ENCODE measurements around the gene PLXND1. TPM values are rescaled to one million over a fixed set of nuclear protein-coding genes. Genes with fewer than 3 reads are reported as not detected.

The PLXND1 gene
- total RNA-seq, 1 donor from 2014 or later: 29.5 TPM

DNA sequence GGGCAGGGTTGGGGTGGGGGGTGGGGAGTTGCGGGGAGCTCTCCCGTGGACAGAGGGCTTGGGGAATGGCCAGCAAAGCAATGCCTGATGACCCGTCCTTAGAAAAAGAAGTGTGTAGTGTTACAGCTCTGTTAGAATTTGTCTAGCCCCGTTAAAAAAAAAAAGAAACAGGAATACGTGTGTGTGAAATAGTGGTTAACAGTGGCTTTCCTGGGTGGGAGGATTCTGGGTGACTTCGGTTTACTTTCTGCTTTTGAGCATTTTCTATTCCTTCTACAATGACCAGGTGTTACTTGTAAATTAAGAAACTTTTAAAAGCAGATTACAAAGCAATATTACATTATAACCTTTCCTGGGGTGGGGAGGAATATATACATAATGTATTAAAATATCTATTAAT lies 38.5 kb downstream of the PLXND1 start:
- no peak for DNase-seq (ENCODE audit: low spot score)
- ATAC-seq: no peak

DNA sequence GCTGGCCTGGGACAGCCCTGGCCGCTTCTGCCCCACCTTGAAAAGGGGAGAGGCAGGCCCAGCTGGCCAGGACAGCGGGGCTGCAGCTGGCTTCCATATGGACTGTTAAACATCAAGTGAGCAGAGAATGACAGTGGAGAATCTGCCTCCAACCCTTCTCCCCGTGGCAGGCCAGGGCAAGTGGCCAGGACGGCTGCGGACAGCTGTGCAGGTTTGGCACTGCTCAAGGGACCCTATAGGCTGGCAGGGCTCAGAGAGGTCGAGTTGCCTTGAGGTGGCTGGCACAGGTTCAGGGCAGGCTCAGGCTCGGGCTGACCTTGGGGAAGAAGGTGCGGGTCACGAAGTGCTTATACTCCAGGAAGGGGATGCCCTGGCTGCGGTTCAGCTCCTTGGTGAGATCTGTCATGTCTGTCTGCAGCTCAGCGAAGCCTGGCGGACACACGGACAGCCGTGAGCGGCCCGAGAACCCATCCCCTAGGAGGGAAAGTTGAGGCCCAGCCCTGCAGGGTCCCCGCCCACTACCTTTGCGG lies 39.2 kb downstream of the PLXND1 start:
- DNase-seq (ENCODE audit: low spot score) (no peak), ATAC-seq (no peak)

DNA sequence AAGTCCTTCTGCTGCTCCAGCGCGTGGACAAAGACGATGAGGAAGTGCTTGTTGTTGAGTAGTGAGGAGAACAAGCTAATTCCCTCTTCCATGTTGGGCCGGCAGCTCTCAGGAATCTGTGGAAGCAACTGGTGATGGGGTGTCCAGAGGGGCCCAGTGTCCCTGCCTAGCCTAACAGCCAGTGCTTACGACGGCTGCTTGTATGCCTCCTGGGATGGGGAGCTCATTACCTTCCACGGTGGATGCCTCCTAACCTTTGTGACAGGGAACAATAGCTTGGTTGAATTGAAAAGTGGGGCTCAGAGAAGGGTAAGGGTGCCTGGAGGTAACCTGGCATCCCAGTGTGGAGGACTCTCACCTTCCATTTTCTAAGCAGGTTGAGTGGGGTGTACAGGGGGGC lies 40.6 kb downstream of the PLXND1 start:
- DNase-seq (ENCODE audit: low spot score) (no peak), ATAC-seq (no peak)

DNA sequence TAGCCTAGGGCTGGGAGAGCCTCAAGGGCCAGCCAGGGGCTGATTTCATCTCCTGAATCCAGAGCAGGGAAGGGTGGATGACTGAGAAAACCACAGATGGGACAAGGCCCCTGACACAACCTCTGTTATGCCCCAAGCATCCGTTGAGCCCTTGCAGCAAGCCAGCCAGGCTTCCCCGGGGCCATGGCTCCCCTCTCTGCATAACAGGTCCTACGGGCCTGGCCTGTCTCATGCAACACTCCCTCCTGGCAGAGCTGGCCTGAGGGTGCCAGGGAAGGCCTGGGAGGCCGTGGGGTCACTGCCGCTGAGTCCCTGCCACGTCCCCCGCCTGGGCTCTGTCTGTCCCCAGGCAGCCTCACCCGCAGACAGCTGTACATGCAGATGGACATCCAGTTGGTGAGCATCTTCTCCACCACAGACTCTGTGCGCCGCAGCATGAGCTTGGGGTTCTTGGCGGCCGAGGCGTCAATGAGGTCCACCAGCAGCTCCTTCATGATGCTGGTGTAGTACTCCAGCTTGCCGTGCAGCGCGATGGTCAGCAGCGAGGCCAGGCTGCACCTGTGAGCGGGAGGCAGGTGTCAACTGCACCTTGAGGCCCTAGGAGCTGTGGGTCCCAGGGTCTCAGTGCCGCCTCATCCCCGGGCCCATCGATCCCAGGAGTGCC lies 41.4 kb downstream of the PLXND1 start:
- ATAC-seq: no peak
- no peak for DNase-seq (ENCODE audit: low spot score)

DNA sequence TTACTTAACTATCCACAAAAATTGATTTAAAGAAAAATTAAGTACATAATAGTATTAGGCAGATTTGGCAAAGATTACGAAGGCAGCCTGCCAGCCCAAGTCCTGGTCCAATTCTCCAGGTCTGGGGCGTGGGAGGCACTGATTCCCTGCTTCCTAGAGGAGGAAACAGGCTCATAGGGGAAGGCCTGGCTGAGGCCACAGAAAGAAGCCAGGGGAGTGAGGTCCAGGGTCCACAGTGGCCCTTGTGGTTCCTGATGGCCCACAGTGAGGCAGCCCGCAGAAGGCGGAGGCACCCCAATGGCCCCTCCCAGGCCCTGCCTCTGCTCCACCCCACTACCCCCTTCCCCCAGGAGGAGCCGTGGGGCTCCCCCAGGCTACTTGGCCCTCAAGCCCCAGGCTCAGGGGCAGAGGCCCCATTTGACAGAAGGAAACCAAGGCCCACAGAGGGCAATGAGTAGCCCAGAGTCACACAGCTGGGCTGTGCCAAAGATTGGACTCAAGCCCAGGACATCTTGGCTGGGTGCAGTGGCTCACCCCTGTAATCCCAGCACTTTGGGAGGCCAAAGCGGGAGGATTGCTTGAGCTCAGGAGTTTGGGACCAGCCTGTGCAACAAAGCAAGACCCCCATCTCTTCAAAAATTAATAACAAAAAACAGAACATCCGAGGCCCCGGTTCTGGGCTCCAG lies 42.5 kb downstream of the PLXND1 start:
- ATAC-seq: no peak
- no peak for DNase-seq (ENCODE audit: low spot score)

DNA sequence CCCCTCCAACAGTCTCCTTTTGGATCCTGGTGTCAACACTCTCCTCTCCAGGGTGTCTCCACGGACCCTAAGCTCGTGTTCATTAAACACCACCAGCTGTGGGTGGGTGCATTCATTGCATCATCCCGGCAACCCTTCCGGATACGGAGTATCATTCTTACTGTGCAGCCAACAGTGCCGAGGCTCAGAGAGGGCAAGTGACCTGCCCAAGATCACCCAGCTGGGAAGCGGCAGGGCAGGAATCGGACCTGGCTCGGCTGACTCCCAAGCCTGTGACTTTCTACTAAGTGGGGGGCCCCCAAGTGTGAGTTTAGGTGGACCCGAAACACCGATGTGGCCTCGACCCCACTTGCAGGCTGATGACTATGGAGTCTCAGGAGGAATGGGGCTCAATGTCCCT lies 43.1 kb downstream of the PLXND1 start:
- no peak for DNase-seq (ENCODE audit: low spot score)
- no peak for ATAC-seq

DNA sequence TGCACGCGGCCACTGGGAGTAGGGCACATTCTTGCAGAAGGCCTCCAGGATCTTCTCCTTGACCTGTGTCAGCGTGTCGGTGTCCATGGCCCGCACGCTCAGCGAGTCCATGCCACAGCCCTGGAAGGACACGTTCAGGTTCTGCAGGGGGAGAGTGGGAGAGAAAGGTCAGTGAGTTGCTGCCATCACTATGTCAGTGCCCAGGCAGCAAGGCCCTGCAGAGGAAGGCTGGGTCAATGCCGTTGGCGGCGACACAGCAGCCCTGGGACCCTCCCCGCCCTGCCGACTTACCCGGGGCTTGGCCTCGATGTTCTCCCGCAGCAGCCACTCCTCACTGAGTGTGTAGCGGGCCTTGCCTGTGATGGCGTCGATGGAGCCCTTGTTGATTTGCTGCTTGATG lies 43.7 kb downstream of the PLXND1 start:
- ATAC-seq: no peak
- no peak for DNase-seq (ENCODE audit: low spot score)

DNA sequence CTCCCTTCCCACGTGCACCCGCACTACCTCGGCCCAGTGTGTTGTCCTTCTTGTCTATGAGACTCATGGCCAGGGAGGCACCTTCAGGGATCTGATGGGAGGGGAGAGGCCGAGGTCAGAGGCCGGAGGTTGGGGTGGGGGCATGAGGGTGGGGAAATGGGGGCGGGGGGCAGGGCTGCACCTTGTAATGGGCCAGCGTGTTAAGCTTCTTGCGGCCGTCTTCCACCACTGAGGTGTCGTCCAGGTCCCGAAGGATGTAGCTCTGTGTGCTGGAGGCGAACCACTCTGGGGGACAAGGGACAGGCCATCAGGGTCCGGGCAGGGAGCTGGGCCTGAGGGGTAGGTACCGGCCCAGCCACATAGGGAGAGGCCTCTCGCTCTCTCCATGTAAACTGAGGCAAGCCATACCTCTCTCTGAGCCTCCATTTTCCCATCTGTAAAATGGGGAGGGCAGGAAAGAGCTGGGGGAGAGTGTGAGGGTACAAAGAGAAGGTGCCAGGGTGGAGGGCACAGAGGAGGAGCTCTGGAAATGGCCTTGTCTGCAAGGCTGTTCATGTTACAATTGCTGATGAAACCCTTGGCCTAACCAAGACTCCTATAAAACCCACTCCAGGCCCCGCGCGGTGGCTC lies 44.7 kb downstream of the PLXND1 start:
- DNase-seq (ENCODE audit: low spot score) (no peak), ATAC-seq (no peak)

DNA sequence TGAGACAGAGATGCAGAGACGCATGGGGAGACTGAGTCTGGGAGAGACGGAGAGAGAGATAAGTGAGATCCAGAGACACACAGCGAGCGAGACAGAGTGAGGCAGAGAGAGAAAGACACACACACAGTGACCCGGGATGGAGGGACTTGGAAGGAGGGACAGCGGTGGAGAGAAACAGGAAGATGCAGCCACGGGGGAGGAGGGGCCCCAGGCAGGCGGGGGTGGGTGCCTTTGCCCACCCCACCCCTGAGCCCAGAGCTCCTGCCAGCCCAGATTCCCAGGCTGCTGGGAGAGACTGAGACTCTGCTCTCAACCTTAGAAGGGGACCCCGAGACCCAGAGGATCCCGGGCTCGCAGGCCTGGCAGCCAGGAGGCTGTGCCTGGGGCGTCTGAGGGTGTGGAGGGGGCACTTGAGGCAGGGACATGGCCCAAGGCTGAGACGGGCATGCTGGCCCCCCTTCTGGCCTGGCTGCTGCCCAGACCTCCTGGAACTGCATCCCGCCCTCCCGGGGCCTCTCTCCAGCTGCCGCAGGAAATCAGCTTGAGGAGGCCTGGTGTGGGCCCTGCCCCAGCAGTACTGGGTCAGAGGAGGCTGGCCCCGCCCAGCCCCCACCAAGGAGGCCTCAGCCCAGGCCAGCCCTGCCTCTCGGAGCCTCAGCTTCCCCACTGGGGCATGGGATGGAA lies 45.4 kb downstream of the PLXND1 start:
- ATAC-seq (peak; percentile 65), DNase-seq (ENCODE audit: low spot score) (no peak)

DNA sequence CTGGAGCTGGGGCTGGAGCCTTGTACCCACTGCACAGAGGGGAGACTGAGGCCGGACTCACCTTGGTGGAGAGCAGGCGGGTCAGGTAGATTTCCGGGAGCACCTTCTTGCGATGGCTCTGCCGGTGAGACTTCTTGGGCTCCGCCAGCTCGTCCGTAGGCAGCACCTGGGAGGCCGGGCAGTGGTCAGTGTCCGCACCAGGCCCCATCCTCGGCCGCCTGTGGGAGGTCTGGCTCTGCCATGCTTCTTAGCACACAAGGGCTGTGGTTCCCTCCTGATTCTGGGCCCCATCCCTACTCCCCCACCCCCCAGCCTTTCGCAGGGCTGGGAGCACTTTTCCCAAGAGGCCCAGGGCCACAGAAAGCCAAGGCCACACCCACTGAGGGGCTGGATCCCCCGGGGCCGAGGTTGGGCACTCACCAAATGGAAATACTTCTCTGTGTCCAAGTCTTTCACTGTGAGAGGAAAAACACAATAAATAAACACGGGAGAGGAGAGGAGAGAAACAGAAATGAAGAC lies 46.1 kb downstream of the PLXND1 start:
- DNase-seq (ENCODE audit: low spot score) (no peak), ATAC-seq (no peak)

DNA sequence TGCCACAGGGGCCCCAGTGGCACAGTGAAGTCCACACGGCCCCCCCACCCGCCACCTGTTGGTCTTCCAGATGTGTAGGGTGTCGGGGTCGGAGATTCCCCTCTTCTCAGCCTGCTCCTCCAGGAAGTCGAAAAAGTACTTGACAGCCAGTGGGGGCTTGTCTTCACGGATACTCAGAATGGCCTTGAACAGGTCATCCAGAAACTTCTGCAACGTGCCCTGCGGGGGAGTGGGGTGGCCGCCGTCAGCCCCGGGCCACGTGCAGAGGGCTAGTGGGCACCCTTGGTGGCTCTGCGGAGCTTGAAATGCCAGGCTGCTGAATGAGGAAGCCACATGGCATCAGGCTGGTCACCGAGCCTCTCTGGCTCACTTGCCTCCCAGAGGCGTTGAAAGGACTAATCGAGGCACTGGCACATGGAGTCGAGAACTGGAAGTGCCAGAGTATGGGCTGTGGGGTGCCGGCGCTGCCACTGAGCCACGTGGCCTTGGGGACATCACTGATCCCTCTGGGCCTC lies 46.9 kb downstream of the PLXND1 start:
- ATAC-seq (no peak), DNase-seq (ENCODE audit: low spot score) (no peak)

DNA sequence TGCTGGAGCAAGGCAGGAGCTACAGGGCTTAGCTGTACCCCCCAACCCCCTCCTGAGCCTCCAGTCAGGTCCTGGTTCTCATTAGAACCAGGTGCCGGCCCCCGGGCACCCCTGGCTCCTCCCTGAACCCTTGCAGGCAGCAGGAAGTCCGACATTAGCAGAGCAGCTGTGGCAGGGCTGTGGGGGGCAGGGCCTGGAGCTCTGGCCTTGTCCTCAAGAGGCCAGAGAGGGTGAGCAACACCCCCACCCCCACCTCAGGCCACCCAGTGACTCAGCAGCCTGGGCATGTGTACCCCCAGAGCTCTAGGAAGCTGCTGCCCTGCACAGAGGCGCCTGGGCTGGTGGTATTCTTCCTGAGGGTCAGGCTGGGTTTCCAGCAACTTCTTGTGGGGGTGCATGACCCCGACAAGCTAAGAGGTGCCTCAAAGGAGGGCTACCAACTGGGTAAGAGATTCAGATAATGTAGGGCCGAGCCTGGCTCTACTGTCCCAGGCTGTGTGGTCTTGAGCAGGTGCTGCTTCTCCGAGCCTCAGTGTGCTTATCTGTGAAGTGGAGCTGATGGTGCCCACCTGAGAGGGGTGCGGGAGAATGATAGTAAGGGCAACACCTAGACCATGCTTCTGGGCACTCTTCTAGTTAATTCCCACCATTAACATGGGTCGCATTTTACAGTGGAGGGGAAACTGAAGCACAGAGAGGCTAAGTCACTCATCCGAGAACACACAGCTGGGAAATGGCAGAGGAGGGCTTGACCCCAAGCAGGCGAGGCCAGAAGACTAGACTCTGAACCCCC lies 47.5 kb downstream of the PLXND1 start:
- no peak for ATAC-seq
- no peak for DNase-seq (ENCODE audit: low spot score)

DNA sequence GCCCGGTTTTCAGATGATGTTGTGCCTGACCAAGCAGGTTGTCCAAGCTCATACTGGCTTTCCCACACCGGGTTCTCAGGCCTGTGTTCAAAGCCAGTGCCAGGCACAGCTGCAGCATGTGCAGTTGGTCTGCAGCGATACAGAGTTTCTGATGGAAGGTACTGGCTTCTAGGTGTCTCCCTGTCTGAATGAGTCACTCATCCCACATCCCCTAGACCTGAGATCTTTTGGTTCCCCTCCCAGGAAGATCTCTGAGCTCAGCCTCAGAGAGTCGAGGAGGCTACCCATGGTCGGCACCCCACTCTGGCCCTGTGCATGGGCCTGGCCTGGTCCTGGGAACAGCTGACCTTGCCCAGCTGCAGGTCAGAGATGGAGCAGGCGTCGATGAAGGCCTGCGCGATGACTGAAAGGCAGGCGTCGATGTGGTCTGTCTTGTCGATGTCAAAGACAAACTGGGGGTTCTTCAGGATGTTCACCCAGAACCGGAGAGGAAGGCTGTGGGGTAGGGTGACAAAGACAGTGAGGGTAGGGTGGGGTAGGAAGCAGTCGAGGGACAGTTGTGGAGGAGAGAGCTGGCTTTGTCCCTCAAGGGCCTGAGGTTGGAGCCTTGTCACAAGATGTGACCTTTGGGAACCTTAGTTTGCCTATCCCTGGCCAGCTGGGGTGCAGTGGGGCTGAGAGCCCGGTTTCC lies 48.2 kb downstream of the PLXND1 start:
- DNase-seq (ENCODE audit: low spot score) (no peak), ATAC-seq (no peak)

DNA sequence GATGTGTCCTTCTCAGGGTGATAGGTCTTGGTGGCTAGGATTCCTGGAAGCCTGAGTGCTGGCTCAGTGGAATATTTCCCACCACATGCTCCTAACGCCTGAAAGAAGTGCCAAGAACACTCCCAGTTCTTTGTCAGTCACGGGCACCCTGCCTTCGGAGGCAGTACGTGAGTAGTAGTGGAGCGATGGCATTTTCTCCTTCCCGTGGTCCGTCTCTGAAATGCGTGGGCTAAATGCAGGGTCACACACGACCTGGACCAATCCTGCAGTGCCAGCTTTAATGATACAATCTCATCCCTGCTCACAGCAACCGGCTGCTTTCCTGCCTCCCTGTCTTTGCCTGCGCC lies 49.0 kb downstream of the PLXND1 start:
- ATAC-seq: no peak

DNA sequence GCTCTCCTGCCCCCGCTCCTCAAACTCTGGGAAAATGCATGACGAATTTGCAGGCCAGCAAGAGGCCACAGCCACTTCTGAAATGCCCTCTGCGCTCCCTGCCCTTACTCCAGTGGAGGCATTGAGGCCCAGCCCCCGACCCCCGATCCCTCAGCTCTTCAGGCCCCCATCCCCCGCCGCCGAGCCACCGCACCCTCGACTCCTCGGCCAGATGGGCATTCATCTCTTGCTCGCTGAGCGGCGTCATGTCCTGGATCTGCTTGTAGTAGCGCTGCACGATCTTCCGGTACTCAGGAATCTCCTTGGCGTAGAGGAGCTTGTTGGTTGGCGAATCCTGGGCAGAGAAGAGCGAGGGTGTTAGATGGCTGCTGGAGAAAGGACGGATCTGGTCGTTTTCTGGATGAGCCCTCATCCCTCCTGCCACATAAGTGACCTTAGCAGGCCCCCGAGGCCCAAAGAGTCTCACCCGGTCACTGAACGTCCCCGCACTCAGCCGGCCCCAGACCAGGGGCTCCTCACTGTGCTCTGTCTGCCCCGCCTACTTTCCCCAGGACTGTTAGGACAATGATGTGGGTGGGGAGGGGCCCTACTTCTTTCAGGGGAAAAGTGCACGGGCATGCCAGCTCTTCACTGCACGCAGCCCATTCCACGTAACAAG lies 49.5 kb downstream of the PLXND1 start:
- no peak for DNase-seq (ENCODE audit: low spot score)
- ATAC-seq: no peak

More for the DNA sequence above, 49.0 kb downstream of the PLXND1 start:
- no peak for DNase-seq (ENCODE audit: low spot score)

DNA sequence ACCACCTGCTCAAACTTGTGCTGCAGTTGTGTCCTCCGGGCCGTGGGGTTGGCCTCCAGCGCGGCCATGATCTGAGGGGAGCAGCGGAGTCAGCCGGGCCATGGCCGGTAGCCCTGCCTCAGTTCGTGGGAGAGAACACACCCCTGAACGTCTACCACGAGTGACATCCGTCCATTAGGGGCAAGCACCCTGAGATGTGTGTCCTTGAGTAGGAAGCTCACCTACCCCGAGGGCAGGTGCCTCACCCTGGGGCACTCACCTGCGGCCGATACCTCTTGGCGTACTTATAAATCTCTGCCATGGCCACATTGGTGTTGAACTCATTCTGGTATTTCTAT lies 50.1 kb downstream of the PLXND1 start:
- ATAC-seq (no peak), DNase-seq (ENCODE audit: low spot score) (no peak)

DNA sequence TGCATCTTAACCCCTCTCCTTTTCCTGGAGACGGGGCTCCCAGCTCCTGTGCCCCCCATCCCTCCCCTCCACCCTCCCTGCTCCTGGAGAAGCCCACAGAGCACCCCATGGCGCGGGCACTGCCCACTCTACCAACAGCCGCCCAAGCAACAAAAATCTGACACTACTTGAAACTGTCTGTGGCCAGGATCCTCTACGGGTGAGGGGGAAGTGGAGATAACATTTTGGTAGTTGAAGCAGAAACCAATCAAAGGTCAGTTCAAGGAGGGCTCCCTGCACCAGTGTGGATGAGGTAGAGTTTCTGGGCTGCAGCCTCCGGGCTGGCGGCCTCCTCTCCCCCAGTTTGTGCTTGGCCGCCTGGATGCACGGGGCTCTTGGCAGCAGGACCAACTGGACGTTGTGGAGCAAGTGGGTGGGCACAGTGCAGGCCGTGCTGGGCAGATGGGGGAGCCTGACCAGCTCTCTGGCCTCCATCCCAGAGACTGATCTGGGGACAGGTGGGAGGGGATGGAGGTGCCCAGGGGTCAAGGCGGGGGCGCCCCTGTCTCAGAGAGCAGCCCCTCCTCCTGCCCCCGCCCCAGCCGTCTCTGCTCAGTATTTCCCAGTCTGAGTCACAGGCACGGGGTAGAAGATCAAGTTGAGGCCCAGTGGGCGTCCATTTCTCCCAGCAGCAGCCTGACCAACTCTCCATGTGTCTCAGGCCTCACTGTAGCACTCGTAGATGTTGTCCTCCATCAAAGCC lies 50.7 kb downstream of the PLXND1 start:
- ATAC-seq: no peak
- DNase-seq (ENCODE audit: low spot score): no peak

DNA sequence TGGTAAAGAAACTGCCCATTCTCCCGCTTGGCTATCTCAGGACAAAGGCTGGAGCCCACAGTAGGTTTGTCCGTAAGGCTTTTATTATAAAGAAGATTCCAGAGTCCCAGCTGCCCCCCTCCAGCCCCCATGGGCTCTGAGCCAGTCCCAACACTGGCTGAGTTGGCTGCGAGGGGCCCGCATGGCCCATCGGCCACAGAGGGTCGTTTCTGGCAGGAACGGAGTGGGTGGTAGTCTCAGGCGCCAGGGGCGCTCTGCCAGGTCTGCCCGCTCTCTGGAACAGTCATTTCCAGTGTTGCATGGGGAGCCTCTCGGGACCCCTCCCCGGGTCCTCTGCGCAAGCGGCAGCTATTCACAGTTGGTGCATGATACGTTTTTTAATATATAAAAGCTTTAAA lies 51.3 kb downstream of the PLXND1 start:
- no peak for DNase-seq (ENCODE audit: low spot score)
- no peak for ATAC-seq

All from left lobe of liver (tissue), 2 donors.